H1 (cell line): ENCODE results near the gene ZNF521. TPM values are rescaled to one million over a fixed set of nuclear protein-coding genes. Genes with fewer than 3 reads are reported as not detected.

Experiments
- CTCF ChIA-PET: fragments of 300-600 bp; sonication (Branson Sonifier 250); formaldehyde crosslinking; loops from one replicate; lab custom pipeline; 2021; ENCODE audit not compliant: partially characterized antibody; lab: Charles Lee
- POLR2A ChIA-PET: fragments of 300-600 bp; sonication (Branson Sonifier 250); formaldehyde crosslinking; loops from one replicate; lab custom pipeline; 2021; ENCODE audit warnings: inconsistent platforms; ENCODE audit not compliant: partially characterized antibody; lab: Charles Lee
- DNase-seq, 2 experiments: peaks; one replicate each; pipeline versions ENCODE4 v3.0.0 to v3.0.0-alpha.2; 2010 to 2022; ENCODE audit warnings: low spot score in 2 of 2, low read depth in 1 of 2, mixed read lengths in 1 of 2
- FAIRE-seq: peaks from 2 replicates; lab custom pipeline; 2011; peaks lifted over from hg19 to GRCh38; lab: Jason Lieb, UNC
- H2AFZ ChIP-seq: 2 replicates; pipeline ENCODE4 v1.8.1; 2012; ENCODE audit warnings: low read length, inconsistent platforms
- H2AK5ac ChIP-seq: 2 replicates; pipeline ENCODE4 v1.6.1; 2013; ENCODE audit warnings: low read depth, low read length
- H2BK120ac ChIP-seq: replicated peaks from 2 replicates; pipeline ENCODE3; 2013; ENCODE audit warnings: low read depth, low read length, inconsistent platforms
- H2BK12ac ChIP-seq: 2 replicates; pipeline ENCODE4 v1.6.1; 2013; ENCODE audit warnings: low read depth, low read length
- H2BK15ac ChIP-seq: 2 replicates; pipeline ENCODE4 v1.6.1; 2013; ENCODE audit warnings: low read length
- H2BK20ac ChIP-seq: 2 replicates; pipeline ENCODE4 v1.6.1; 2013; ENCODE audit warnings: low read length
- H2BK5ac ChIP-seq: 2 replicates; pipeline ENCODE4 v1.6.1; 2013; ENCODE audit warnings: low read depth, low read length
- H3K14ac ChIP-seq: 2 replicates; pipeline ENCODE4 v1.6.1; 2013; ENCODE audit warnings: inconsistent platforms; ENCODE audit not compliant: insufficient read length
- H3K18ac ChIP-seq: 2 replicates; pipeline ENCODE4 v1.6.1; 2013; ENCODE audit warnings: low read length; ENCODE audit errors: extremely low read depth
- H3K23ac ChIP-seq: 2 replicates; pipeline ENCODE4 v1.6.1; 2013; ENCODE audit warnings: inconsistent platforms; ENCODE audit not compliant: insufficient read length
- H3K23me2 ChIP-seq: 2 replicates; pipeline ENCODE4 v1.6.1; 2013; ENCODE audit warnings: low read depth, low read length
- H3K27ac ChIP-seq: 2 replicates; pipeline ENCODE4 v1.6.1; 2011; ENCODE audit warnings: low read depth, low read length, inconsistent platforms
- H3K27me3 ChIP-seq, 4 experiments: replicated peaks in 1 of 4; 1 replicate in 1 of 4; 2 replicates in 3 of 4; pipeline versions ENCODE4 v1.6.1 to v1.8.1; 2011 to 2013; ENCODE audit warnings: low read length in 3 of 4, mild to moderate bottlenecking in 3 of 4, inconsistent platforms in 2 of 4, mixed read lengths in 2 of 4, moderate library complexity in 1 of 4; ENCODE audit not compliant: control insufficient read depth in 3 of 4, insufficient read depth in 3 of 4; ENCODE audit errors: extremely low read depth in 1 of 4
- H3K36me3 ChIP-seq, 4 experiments: 2 replicates each; pipeline versions ENCODE4 v1.6.1 to v1.8.1; 2011 to 2013; ENCODE audit warnings: mild to moderate bottlenecking in 4 of 4, low read length in 3 of 4, moderate library complexity in 2 of 4, control low read depth in 1 of 4, inconsistent platforms in 1 of 4; ENCODE audit not compliant: insufficient read depth in 4 of 4, control insufficient read depth in 2 of 4
- H3K4ac ChIP-seq: replicated peaks from 2 replicates; pipeline ENCODE3; 2013; ENCODE audit warnings: low read length, low read depth, mixed read lengths, inconsistent platforms; ENCODE audit not compliant: insufficient read length
- H3K4me1 ChIP-seq, 4 experiments: replicated peaks in 1 of 4; 1 replicate in 1 of 4; 2 replicates in 3 of 4; pipeline versions ENCODE4 v1.6.1 to v1.8.1; 2011 to 2013; ENCODE audit warnings: low read length in 3 of 4, inconsistent platforms in 2 of 4, mixed read lengths in 1 of 4; ENCODE audit not compliant: insufficient read depth in 4 of 4, control insufficient read depth in 3 of 4
- H3K4me2 ChIP-seq, 2 experiments: 2 replicates each; pipeline versions ENCODE4 v1.6.1 to v1.8.1; 2011 to 2013; ENCODE audit warnings: low read depth in 2 of 2, low read length in 2 of 2, control low read depth in 1 of 2, inconsistent platforms in 1 of 2, mild to moderate bottlenecking in 1 of 2; ENCODE audit not compliant: insufficient read depth in 1 of 2
- H3K4me3 ChIP-seq, 4 experiments: fragments of 200-600, 300-600 bp in 1 of 4; sonication (generic), shearing (Covaris generic), sonication (Bioruptor Twin) in 1 of 4; 2 replicates each; pipeline versions ENCODE4 v1.5.1 to v1.8.1; 2011 to 2016; ENCODE audit warnings: low read length in 4 of 4, low read depth in 3 of 4, control low read depth in 2 of 4, inconsistent platforms in 2 of 4, mild to moderate bottlenecking in 2 of 4, mixed read lengths in 1 of 4, moderate library complexity in 1 of 4; ENCODE audit not compliant: insufficient read depth in 2 of 4; ENCODE audit errors: extremely low read depth in 1 of 4
- H3K56ac ChIP-seq: replicated peaks from 2 replicates; pipeline ENCODE3; 2013; ENCODE audit warnings: low read depth, mild to moderate bottlenecking, mixed read lengths, low read length, inconsistent platforms; ENCODE audit not compliant: insufficient read length
- H3K79me1 ChIP-seq: 2 replicates; pipeline ENCODE4 v1.6.1; 2013; ENCODE audit warnings: low read depth, low read length, control low read depth
- H3K79me2 ChIP-seq, 2 experiments: 2 replicates each; pipeline versions ENCODE4 v1.6.1 to v1.8.1; 2012 to 2013; ENCODE audit warnings: low read length in 2 of 2, mild to moderate bottlenecking in 2 of 2, inconsistent platforms in 1 of 2; ENCODE audit not compliant: insufficient read depth in 2 of 2, control insufficient read depth in 1 of 2
- H3K9ac ChIP-seq, 4 experiments: replicated peaks in 1 of 4; 1 replicate in 1 of 4; 2 replicates in 3 of 4; pipeline versions ENCODE4 v1.6.1 to v1.8.1; 2011 to 2013; ENCODE audit warnings: low read depth in 3 of 4, low read length in 3 of 4, control low read depth in 2 of 4, mild to moderate bottlenecking in 2 of 4, moderate library complexity in 2 of 4, inconsistent platforms in 1 of 4; ENCODE audit errors: extremely low read depth in 1 of 4
- H3K9me3 ChIP-seq, 2 experiments: 2 replicates each; pipeline versions ENCODE4 v1.6.1 to v1.8.1; 2012 to 2013; ENCODE audit warnings: mild to moderate bottlenecking in 2 of 2, moderate library complexity in 2 of 2, control low read depth in 1 of 2, inconsistent platforms in 1 of 2, low read depth in 1 of 2, low read length in 1 of 2, mixed read lengths in 1 of 2; ENCODE audit not compliant: insufficient read depth in 2 of 2
- H4K20me1 ChIP-seq, 2 experiments: replicated peaks in 1 of 2; 2 replicates each; pipeline versions ENCODE3 to v1.8.1; 2011 to 2013; ENCODE audit warnings: inconsistent platforms in 2 of 2, low read length in 2 of 2, mild to moderate bottlenecking in 1 of 2; ENCODE audit not compliant: insufficient read depth in 2 of 2, control insufficient read depth in 1 of 2
- H4K5ac ChIP-seq: 2 replicates; pipeline ENCODE4 v1.6.1; 2013; ENCODE audit warnings: low read length, low read depth, mixed read lengths, inconsistent platforms; ENCODE audit not compliant: insufficient read length
- H4K8ac ChIP-seq: 2 replicates; pipeline ENCODE4 v1.8.0; 2013; ENCODE audit warnings: mild to moderate bottlenecking, moderate library complexity, low read length, inconsistent platforms; ENCODE audit not compliant: insufficient read depth; ENCODE audit errors: extremely low read depth
- H4K91ac ChIP-seq: replicated peaks from 2 replicates; pipeline ENCODE3; 2013; ENCODE audit warnings: low read length, mixed read lengths, inconsistent platforms; ENCODE audit not compliant: insufficient read length
- EZH2 ChIP-seq: fragments of 200-600 bp; sonication (generic); IDR thresholded peaks from 2 replicates; pipeline ENCODE4 v1.7.1; 2012; ENCODE audit warnings: low read depth, mild to moderate bottlenecking, moderate library complexity, low read length, inconsistent platforms; ENCODE audit not compliant: severe bottlenecking
- GABPA ChIP-seq: IDR thresholded peaks from 2 replicates; pipeline ENCODE4 v1.6.1; 2011; ENCODE audit warnings: mild to moderate bottlenecking, low read length, moderate library complexity, borderline replicate concordance; ENCODE audit not compliant: insufficient read depth
- SRF ChIP-seq: IDR thresholded peaks from 2 replicates; pipeline ENCODE4 v1.6.1; 2011; ENCODE audit warnings: mild to moderate bottlenecking, low read depth, low read length, moderate library complexity
- SUZ12 ChIP-seq: fragments of 200-600 bp; sonication (generic); IDR thresholded peaks from 2 replicates; pipeline ENCODE4 v1.6.1; 2012; ENCODE audit warnings: mild to moderate bottlenecking, inconsistent platforms, low read length, moderate library complexity, mixed read lengths
- TBP ChIP-seq: IDR thresholded peaks from 2 replicates; pipeline ENCODE4 v1.6.1; 2011; ENCODE audit warnings: low read depth, low read length, improper control_type of control experiment
- TEAD4 ChIP-seq: IDR thresholded peaks from 2 replicates; pipeline ENCODE4 v1.6.1; 2012; ENCODE audit warnings: low read depth, low read length, inconsistent platforms, mixed read lengths
- YY1 ChIP-seq: IDR thresholded peaks from 2 replicates; pipeline ENCODE4 v1.6.1; 2011; ENCODE audit warnings: low read depth, mild to moderate bottlenecking, low read length
- WGBS, 2 experiments: shearing (Covaris generic) in 1 of 2; methylation state at CpG; one replicate each; pipeline versions ENCODE4 v1.1.6 to v1.1.7; 2013 to 2015; ENCODE audit warnings: low lambda C conversion rate in 2 of 2, mixed read lengths in 2 of 2, inconsistent platforms in 1 of 2, low coverage in 1 of 2, missing lambda C conversion rate in 1 of 2; ENCODE audit not compliant: insufficient replicate concordance in 2 of 2, insufficient coverage in 1 of 2, insufficient read length in 1 of 2; ENCODE audit errors: extremely low coverage in 1 of 2, missing lambda C conversion rate in 1 of 2; 5-methylcytosine and 5-hydroxymethylcytosine counted together
- polyA plus RNA-seq, 7 experiments: library from polyadenylated mRNA; depleted of rRNA in 3 of 7; stranded (reverse) in 5 of 7; unstranded in 2 of 7; fragments of >200 nt in 5 of 7; fragments of 200-250 nt in 2 of 7; gene quantifications; 1 replicate in 5 of 7; 2 replicates in 1 of 7; 4 replicates in 1 of 7; pipeline versions ENCODE4 v1.2.1 to v1.2.3, GENCODE V29; 2011 to 2013; ENCODE audit warnings: missing spikeins in 2 of 7, mixed read lengths in 2 of 7
- total RNA-seq: library from RNA; stranded (reverse); fragmentation: NEBNext Ultra II Directional; extraction: Animal tissue kit (Norgen Biotek cat#: 25700); gene quantifications from 2 replicates; pipeline ENCODE4 v1.2.1, GENCODE V29; 2021

Gene ZNF521
- total and polyA plus RNA-seq, 2 of the 8 experiments (the other 6 are each of a cell fraction or from before 2014, with no cell fraction given): 9.5 to 15.8 TPM

- no peak overlapping the region for H3K14ac ChIP-seq
- H2BK20ac ChIP-seq: no peak overlapping the region
- H2AK5ac ChIP-seq: no peak overlapping the region
- H3K18ac ChIP-seq: no peak overlapping the region
- no peak overlapping the region for H4K8ac ChIP-seq
- no peak overlapping the region for H2BK15ac ChIP-seq
- H3K9me3 ChIP-seq: no peaks in the 10 kb centered on the region
- H3K4me1 ChIP-seq: peaks cover 4 to 18% (median 12%) of the 10 kb centered on the region in 4 experiments; a peak in 6 of 7 replicates
- no peaks in the 10 kb centered on the region for H3K23me2 ChIP-seq
- ChIA-PET CTCF (interaction anchor here (0.7 kb wide), 1 partner anchor 1222 kb away, joined by 3 read pairs; no protein-coding TSS in a partner anchor), POLR2A (no interaction called here)
- no peak overlapping the region for H3K23ac ChIP-seq
- FAIRE-seq: no peak
- no peak overlapping the region for H2AFZ ChIP-seq
- H2BK12ac ChIP-seq: no peak overlapping the region
- no peak overlapping the region for H2BK5ac ChIP-seq
- no peaks in the 10 kb centered on the region for H3K36me3 ChIP-seq
- H3K4me3 ChIP-seq: no peak overlapping the region
- no peak overlapping the region for H3K9ac ChIP-seq
- H4K91ac ChIP-seq: no peak overlapping the region
- no peaks in the 10 kb centered on the region for H3K79me2 ChIP-seq
- H3K4me2 ChIP-seq: no peak overlapping the region
- no peaks in the 10 kb centered on the region for H3K79me1 ChIP-seq
- no peak overlapping the region for H3K56ac ChIP-seq
- no peaks in the 10 kb centered on the region for H3K27me3 ChIP-seq
- H3K4ac ChIP-seq: no peak overlapping the region
- 90% methylated on average over 4 of the region's 4 CpGs; no CpG with 5 or more reads in 1 of the 2 experiments for WGBS, 2 experiments
- no peak overlapping the region for H3K27ac ChIP-seq
- TF ChIP-seq GABPA (no peak), YY1 (no peak), SRF (no peak), EZH2 (no peak), SUZ12 (no peak), TBP (no peak), TEAD4 (no peak)
- no peak overlapping the region for H4K5ac ChIP-seq
- H4K20me1 ChIP-seq: no peaks in the 10 kb centered on the region
- DNase-seq: no peak
- H2BK120ac ChIP-seq: no peak overlapping the region
Observed at GRCh38 chr18:25278394-25278793, 73.6 kb downstream of the ZNF521 start.
